ENCODE measurements around the gene PDCD1.

Gene PDCD1

GRCh38 chr2:241870611-241871537, 12.2 kb upstream of the PDCD1 start:
- no peak for TF ChIP-seq CTCF (IDR thresholded peaks at IDR 0.05)

- TF ChIP-seq CTCF (IDR thresholded peaks at IDR 0.05) = no peak
Observed at GRCh38 chr2:241870081-241870541, 11.4 kb upstream of the PDCD1 start.

GRCh38 chr2:241869087-241869961, 10.6 kb upstream of the PDCD1 start, which contains the start of gene RTP5:
RTP5 (plus strand) TSS chr2:241869729; CDS start chr2:241869757, 28 bp downstream.
- no peak for TF ChIP-seq CTCF (IDR thresholded peaks at IDR 0.05)

- TF ChIP-seq CTCF (IDR thresholded peaks at IDR 0.05) = no peak
Observed at GRCh38 chr2:241868661-241869081, 10.0 kb upstream of the PDCD1 start.

GRCh38 chr2:241867776-241868420, 9.2 kb upstream of the PDCD1 start:
- no peak for TF ChIP-seq CTCF (IDR thresholded peaks at IDR 0.05)

GRCh38 chr2:241866790-241867645, 8.3 kb upstream of the PDCD1 start:
- no peak for TF ChIP-seq CTCF (IDR thresholded peaks at IDR 0.05)
